Sigmoid colon (tissue), 7 donors: ENCODE measurements around the gene KRT17. TPM values are rescaled to one million over a fixed set of nuclear protein-coding genes. Genes with fewer than 3 reads are reported as not detected.

ENCODE experiments used
- DNase-seq: peaks from one replicate; pipeline ENCODE4 v3.0.0-alpha.2; 2019
- H3K27ac ChIP-seq, 4 donors: fragments of 200-600 bp; sonication (generic); one replicate each; pipeline ENCODE4 v1.5.1; 2016 to 2019; ENCODE audit warnings: mild to moderate bottlenecking in 1 of 4
- H3K27me3 ChIP-seq, 3 donors: fragments of 200-600 bp; sonication (generic); one replicate each; pipeline ENCODE4 v1.5.1; 2019; ENCODE audit warnings: mild to moderate bottlenecking in 1 of 3
- H3K36me3 ChIP-seq, 4 donors: fragments of 200-600 bp; sonication (generic); one replicate each; pipeline ENCODE4 v1.5.1; 2016 to 2019
- H3K4me1 ChIP-seq, 4 donors: fragments of 200-600 bp; sonication (generic); one replicate each; pipeline ENCODE4 v1.5.1; 2017 to 2019
- H3K4me3 ChIP-seq, 4 donors: fragments of 200-600 bp; sonication (generic); one replicate each; pipeline ENCODE4 v1.5.1; 2017 to 2019; ENCODE audit warnings: mild to moderate bottlenecking in 2 of 4, moderate library complexity in 1 of 4
- H3K9me3 ChIP-seq, 4 donors: fragments of 200-600 bp in 3 of 4; sonication (generic) in 3 of 4; one replicate each; pipeline versions ENCODE4 v1.5.1 to v1.6.1; 2013 to 2019
- CTCF ChIP-seq, 4 experiments: fragments of 450-650 bp in 3 of 4; fragments of 200-600 bp in 1 of 4; IDR thresholded peaks; one replicate each; pipeline ENCODE4 v1.5.1; 2016 to 2019; ENCODE audit warnings: antibody characterized with exemption in 4 of 4, mild to moderate bottlenecking in 3 of 4, moderate library complexity in 2 of 4
- EP300 ChIP-seq, 4 donors: sonication (generic); formaldehyde crosslinking; IDR thresholded peaks; one replicate each; pipeline ENCODE4 v1.6.1; 2017; ENCODE audit warnings: antibody characterized with exemption in 4 of 4
- POLR2A ChIP-seq, 2 donors: fragments of 450-650 bp; IDR thresholded peaks; one replicate each; pipeline ENCODE4 v1.6.1; 2016; ENCODE audit warnings: antibody characterized with exemption in 2 of 2, mild to moderate bottlenecking in 2 of 2, moderate library complexity in 2 of 2
- POLR2AphosphoS5 ChIP-seq, 4 donors: sonication (generic); formaldehyde crosslinking; IDR thresholded peaks; one replicate each; pipeline ENCODE4 v1.6.1; 2017; ENCODE audit warnings: antibody characterized with exemption in 4 of 4
- WGBS, 2 donors: extraction: QIAGEN DNeasy Blood & Tissue Kit; methylation state at CpG; one replicate each; pipeline ENCODE4 v1.1.7; 2013; 5-methylcytosine and 5-hydroxymethylcytosine counted together
- intact Hi-C: fragments of 100-400 bp; cut with DNase I; formaldehyde crosslinking; loops from one replicate; pipeline ENCODE4 v1.15.1; 2023
- polyA plus RNA-seq, 3 donors: library from polyadenylated mRNA; stranded (reverse); fragments of 200-250 nt; gene quantifications; one replicate each; pipeline ENCODE4 v1.2.3, GENCODE V29; 2013
- total RNA-seq, 4 donors: library from RNA; depleted of rRNA; stranded (reverse); fragments of >200 nt; gene quantifications; one replicate each; pipeline ENCODE4 v1.1.0, GENCODE V29; 2016
- donor health status: healthy with polysubstance abuse.
- donor health status: Bipolar disorder and iron deficiency.
- donor health status: healthy.

The KRT17 gene
- total RNA-seq (1 to 10 TPM in 2 of 4 donors, not detected in 2; 1.2 to 5.3 TPM), polyA plus RNA-seq (under 1 TPM in 1 of 3 donors, not detected in 2; 0.17 TPM)

- intact Hi-C loops, result no loop called here
- Histone ChIP-seq H3K9me3 (no peaks in the 10 kb centered on the region), H3K4me3 (no peak within 1 kb of the TSS), H3K36me3 (no peaks in the 10 kb centered on the region), H3K27me3 (peaks cover 0 to 3% (median 0%) of the 10 kb centered on the region in 3 donors), H3K27ac (no peak within 1 kb of the TSS), H3K4me1 (no peaks in the 10 kb centered on the region)
- no peak for TF ChIP-seq POLR2AphosphoS5 (IDR thresholded peaks at IDR 0.05)
- TF ChIP-seq CTCF (IDR thresholded peaks at IDR 0.05), result no peak
- TF ChIP-seq EP300 (IDR thresholded peaks at IDR 0.05), result no peak
- TF ChIP-seq POLR2A (IDR thresholded peaks at IDR 0.05), result no peak
- peak; percentile 56 for DNase-seq
- 52 to 74% methylated on average over 32 to 33 of the region's 33 CpGs for WGBS, 2 donors
These were observed at the start of gene KRT17 for GRCh38 chr17:41624208-41625101. KRT17 (minus strand) TSS chr17:41624575; CDS start chr17:41624509, 66 bp downstream.

GRCh38 chr17:41672153-41672552 is 47.8 kb upstream of the KRT17 start:
- TF ChIP-seq CTCF (IDR thresholded peaks at IDR 0.05) (no peak), POLR2AphosphoS5 (IDR thresholded peaks at IDR 0.05) (no peak), EP300 (IDR thresholded peaks at IDR 0.05) (no peak), POLR2A (IDR thresholded peaks at IDR 0.05) (no peak)
- H3K36me3 ChIP-seq, result no peaks in the 10 kb centered on the region
- no peak for DNase-seq
- intact Hi-C loops, result no loop called here
- H3K27ac ChIP-seq, result no peak overlapping the region
- peaks cover 0 to 5% (median under 1%) of the 10 kb centered on the region in 4 donors for H3K4me1 ChIP-seq
- H3K9me3 ChIP-seq, result no peaks in the 10 kb centered on the region
- H3K4me3 ChIP-seq, result no peak overlapping the region
- H3K27me3 ChIP-seq, result peaks cover 0 to 5% (median 0%) of the 10 kb centered on the region in 3 donors
- 90 to 92% methylated on average over 7 of the region's 7 CpGs for WGBS, 2 donors

GRCh38 chr17:41667280-41668041 is 43.1 kb upstream of the KRT17 start:
- H3K27ac ChIP-seq, result peak overlapping the region; percentile 86 to 92 (median 89)
- H3K4me3 ChIP-seq, result peak overlapping the region in 1 of 4 donors; percentile 54
- H3K36me3 ChIP-seq, result no peaks in the 10 kb centered on the region
- no peaks in the 10 kb centered on the region for H3K27me3 ChIP-seq
- peak; percentile 60 for DNase-seq
- H3K4me1 ChIP-seq, result peaks cover 0 to 26% (median 17%) of the 10 kb centered on the region in 4 donors
- intact Hi-C loops, result loop anchor here (2.0 to 10.0 kb wide), 6 partner anchors 21 to 1363 kb away; partner anchors contain the start of genes EIF1, RARA and SMARCE1
- 52% methylated on average over 23 of the region's 23 CpGs for WGBS, 2 donors
- no peak for TF ChIP-seq CTCF (IDR thresholded peaks at IDR 0.05)
- no peak for TF ChIP-seq POLR2A (IDR thresholded peaks at IDR 0.05)
- TF ChIP-seq EP300 (IDR thresholded peaks at IDR 0.05), result no peak
- no peak for TF ChIP-seq POLR2AphosphoS5 (IDR thresholded peaks at IDR 0.05)
- no peaks in the 10 kb centered on the region for H3K9me3 ChIP-seq

- peak overlapping the region; percentile 41 to 54 (median 46) for H3K4me3 ChIP-seq
- H3K9me3 ChIP-seq, result no peaks in the 10 kb centered on the region
- intact Hi-C loops, result loop anchor here (2.0 to 10.0 kb wide), 6 partner anchors 22 to 1362 kb away; partner anchors contain the start of genes EIF1, RARA and SMARCE1
- no peak for TF ChIP-seq POLR2A (IDR thresholded peaks at IDR 0.05)
- TF ChIP-seq CTCF (IDR thresholded peaks at IDR 0.05), result peak; percentile 93 to 97 (median 95)
- TF ChIP-seq POLR2AphosphoS5 (IDR thresholded peaks at IDR 0.05), result peak in 1 of 4 donors; percentile 33
- H3K4me1 ChIP-seq, result peaks cover 0 to 26% (median 17%) of the 10 kb centered on the region in 4 donors
- peak; percentile 92 for DNase-seq
- peak overlapping the region; percentile 86 to 92 (median 89) for H3K27ac ChIP-seq
- no peaks in the 10 kb centered on the region for H3K27me3 ChIP-seq
- H3K36me3 ChIP-seq, result no peaks in the 10 kb centered on the region
- WGBS, 2 donors, result 0 to 1% methylated on average over 23 of the region's 23 CpGs
These were observed 42.4 kb upstream of the KRT17 start for GRCh38 chr17:41666708-41667279.
